Measurements from ENCODE around the gene GRIFIN.

- TF ChIP-seq YY1 (IDR thresholded peaks at IDR 0.05; ENCODE audit: insufficient read depth, insufficient read length) (no peak), ZNF274 (IDR thresholded peaks at IDR 0.05; ENCODE audit: low read depth, low read length) (no peak), SUZ12 (IDR thresholded peaks at IDR 0.05; ENCODE audit: extremely low read depth, insufficient read depth, insufficient read length) (no peak)
These were observed 34.1 kb upstream of the GRIFIN start for GRCh38 chr7:2510130-2510776.

All from NT2/D1 (cell line).